Transverse colon (tissue), 4 donors: ENCODE measurements around the gene SIX1. TPM values are rescaled to one million over a fixed set of nuclear protein-coding genes. Genes with fewer than 3 reads are reported as not detected.

Experiments used
- DNase-seq: peaks from one replicate; pipeline ENCODE4 v3.0.0-alpha.2; 2019
- H3K27ac ChIP-seq, 4 donors: fragments of 200-600 bp; sonication (generic); 2 replicates each; pipeline ENCODE4 v1.5.1; 2016 to 2018; ENCODE audit warnings: inconsistent platforms in 4 of 4
- H3K27me3 ChIP-seq: fragments of 200-600 bp; sonication (generic); 2 replicates; pipeline ENCODE4 v1.5.1; 2017; ENCODE audit warnings: inconsistent platforms
- H3K36me3 ChIP-seq, 4 donors: fragments of 200-600 bp; sonication (generic); 2 replicates each; pipeline ENCODE4 v1.5.1; 2017 to 2019; ENCODE audit warnings: inconsistent platforms in 4 of 4
- H3K4me1 ChIP-seq, 4 donors: fragments of 200-600 bp; sonication (generic); 2 replicates each; pipeline ENCODE4 v1.5.1; 2017 to 2020; ENCODE audit warnings: inconsistent platforms in 4 of 4
- H3K4me3 ChIP-seq, 4 donors: fragments of 200-600 bp; sonication (generic); 1 replicate in 1 of 4; 2 replicates in 3 of 4; pipeline versions ENCODE4 v1.5.1 to v1.6.1; 2017 to 2019; ENCODE audit warnings: inconsistent platforms in 4 of 4
- H3K9me3 ChIP-seq, 2 donors: fragments of 200-600 bp; sonication (generic); 2 replicates each; pipeline ENCODE4 v1.5.1; 2017 to 2019; ENCODE audit warnings: inconsistent platforms in 2 of 2
- EP300 ChIP-seq: sonication (generic); formaldehyde crosslinking; IDR thresholded peaks from one replicate; pipeline ENCODE4 v1.6.1; 2017; ENCODE audit warnings: antibody characterized with exemption, low read depth
- POLR2A ChIP-seq: fragments of 450-650 bp; IDR thresholded peaks from one replicate; pipeline ENCODE4 v1.6.1; 2016; ENCODE audit warnings: antibody characterized with exemption, mild to moderate bottlenecking, moderate library complexity
- POLR2AphosphoS5 ChIP-seq, 3 donors: sonication (generic); formaldehyde crosslinking; IDR thresholded peaks; one replicate each; pipeline ENCODE4 v1.6.1; 2016; ENCODE audit warnings: antibody characterized with exemption in 3 of 3
- WGBS, 2 donors: methylation state at CpG; one replicate each; pipeline ENCODE4 v1.1.5; 2018; ENCODE audit warnings: low coverage in 1 of 2; 5-methylcytosine and 5-hydroxymethylcytosine counted together
- in situ Hi-C, 4 donors: fragments of 200-750 bp; cut with MboI; loops; one replicate each; pipeline versions ENCODE4 v1.15.0 to v1.15.1; 2017; ENCODE audit warnings: low sequenced_read_pairs in 3 of 4, low pct_ligation_motif_present in 1 of 4, low pct_unique_long_range_greater_than_20kb in 1 of 4
- intact Hi-C: fragments of 100-400 bp; cut with DNase I; formaldehyde crosslinking; loops from one replicate; pipeline ENCODE4 v1.15.1; 2023; ENCODE audit warnings: low total_unique reads
- total RNA-seq, 4 donors: library from RNA; depleted of rRNA; stranded (reverse); fragments of >200 nt; gene quantifications; one replicate each; pipeline ENCODE4 v1.1.0, GENCODE V29; 2016
- TF ChIP-seq, protein P1 (sequence below), 5 experiments: fragments of 200-600 bp in 3 of 5; fragments of 450-650 bp in 2 of 5; sonication (generic) in 3 of 5; IDR thresholded peaks; 1 replicate in 2 of 5; 2 replicates in 3 of 5; pipeline ENCODE4 v1.5.1; 2016 to 2017; ENCODE audit warnings: antibody characterized with exemption in 5 of 5, inconsistent platforms in 3 of 5, mild to moderate bottlenecking in 2 of 5, moderate library complexity in 1 of 5

SIX1 gene
- total RNA-seq, 4 donors from 2014 or later: 0.14 TPM; not detected in 3

DNA sequence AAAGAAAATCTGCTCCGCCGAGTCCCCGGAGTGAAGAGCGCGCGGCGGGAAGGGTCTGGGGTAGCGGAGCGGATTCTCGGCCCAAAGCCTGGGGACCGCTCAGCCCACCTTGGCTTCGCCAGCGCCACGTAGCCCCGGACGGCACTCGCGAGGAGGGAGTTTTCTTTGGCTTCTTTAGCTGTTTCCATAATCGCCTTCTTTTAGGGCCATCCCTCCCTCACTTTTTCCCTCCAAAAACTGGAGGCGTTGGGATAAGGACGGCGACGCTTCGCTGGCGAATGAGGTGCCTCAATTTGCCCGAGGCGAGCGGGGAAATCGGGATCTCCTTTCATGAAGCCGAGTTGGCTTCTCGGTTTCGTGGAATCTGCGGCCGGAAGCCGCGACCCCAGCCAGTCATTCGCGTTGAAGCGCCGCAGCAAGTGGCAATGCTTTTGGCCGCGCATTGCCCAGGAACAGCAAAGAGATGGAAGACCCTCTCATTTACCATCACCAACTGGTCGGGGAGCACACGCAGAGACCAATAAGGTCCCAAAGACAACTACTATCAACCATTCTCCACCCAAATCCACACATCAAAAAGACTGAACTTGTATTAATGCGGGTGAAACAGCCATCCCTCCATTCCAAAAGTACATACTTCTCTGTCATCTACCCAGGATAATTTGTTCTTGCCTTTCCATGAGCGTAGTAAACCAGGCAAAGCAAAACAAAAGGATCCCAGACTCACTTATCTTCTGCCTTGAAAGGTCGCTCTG lies 8.4 kb upstream of the SIX1 start:
- in situ Hi-C loops: no loop called here
- TF ChIP-seq POLR2AphosphoS5 (IDR thresholded peaks at IDR 0.05) (no peak), POLR2A (no peak), EP300 (no peak)
- TF ChIP-seq, protein P1, sequence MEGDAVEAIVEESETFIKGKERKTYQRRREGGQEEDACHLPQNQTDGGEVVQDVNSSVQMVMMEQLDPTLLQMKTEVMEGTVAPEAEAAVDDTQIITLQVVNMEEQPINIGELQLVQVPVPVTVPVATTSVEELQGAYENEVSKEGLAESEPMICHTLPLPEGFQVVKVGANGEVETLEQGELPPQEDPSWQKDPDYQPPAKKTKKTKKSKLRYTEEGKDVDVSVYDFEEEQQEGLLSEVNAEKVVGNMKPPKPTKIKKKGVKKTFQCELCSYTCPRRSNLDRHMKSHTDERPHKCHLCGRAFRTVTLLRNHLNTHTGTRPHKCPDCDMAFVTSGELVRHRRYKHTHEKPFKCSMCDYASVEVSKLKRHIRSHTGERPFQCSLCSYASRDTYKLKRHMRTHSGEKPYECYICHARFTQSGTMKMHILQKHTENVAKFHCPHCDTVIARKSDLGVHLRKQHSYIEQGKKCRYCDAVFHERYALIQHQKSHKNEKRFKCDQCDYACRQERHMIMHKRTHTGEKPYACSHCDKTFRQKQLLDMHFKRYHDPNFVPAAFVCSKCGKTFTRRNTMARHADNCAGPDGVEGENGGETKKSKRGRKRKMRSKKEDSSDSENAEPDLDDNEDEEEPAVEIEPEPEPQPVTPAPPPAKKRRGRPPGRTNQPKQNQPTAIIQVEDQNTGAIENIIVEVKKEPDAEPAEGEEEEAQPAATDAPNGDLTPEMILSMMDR (IDR thresholded peaks at IDR 0.05): no peak
- Histone ChIP-seq H3K4me1 (peaks cover 3 to 26% (median 24%) of the 10 kb centered on the region in 4 donors), H3K27ac (no peak overlapping the region), H3K4me3 (peak overlapping the region; percentile 5 to 83 (median 50)), H3K27me3 (peaks cover 98% of the 10 kb centered on the region), H3K36me3 (no peaks in the 10 kb centered on the region), H3K9me3 (no peaks in the 10 kb centered on the region)
- intact Hi-C loops: no loop called here
- WGBS, 2 donors: 0 to 2% methylated on average over 17 to 46 of the region's 47 CpGs
- DNase-seq: no peak

DNA sequence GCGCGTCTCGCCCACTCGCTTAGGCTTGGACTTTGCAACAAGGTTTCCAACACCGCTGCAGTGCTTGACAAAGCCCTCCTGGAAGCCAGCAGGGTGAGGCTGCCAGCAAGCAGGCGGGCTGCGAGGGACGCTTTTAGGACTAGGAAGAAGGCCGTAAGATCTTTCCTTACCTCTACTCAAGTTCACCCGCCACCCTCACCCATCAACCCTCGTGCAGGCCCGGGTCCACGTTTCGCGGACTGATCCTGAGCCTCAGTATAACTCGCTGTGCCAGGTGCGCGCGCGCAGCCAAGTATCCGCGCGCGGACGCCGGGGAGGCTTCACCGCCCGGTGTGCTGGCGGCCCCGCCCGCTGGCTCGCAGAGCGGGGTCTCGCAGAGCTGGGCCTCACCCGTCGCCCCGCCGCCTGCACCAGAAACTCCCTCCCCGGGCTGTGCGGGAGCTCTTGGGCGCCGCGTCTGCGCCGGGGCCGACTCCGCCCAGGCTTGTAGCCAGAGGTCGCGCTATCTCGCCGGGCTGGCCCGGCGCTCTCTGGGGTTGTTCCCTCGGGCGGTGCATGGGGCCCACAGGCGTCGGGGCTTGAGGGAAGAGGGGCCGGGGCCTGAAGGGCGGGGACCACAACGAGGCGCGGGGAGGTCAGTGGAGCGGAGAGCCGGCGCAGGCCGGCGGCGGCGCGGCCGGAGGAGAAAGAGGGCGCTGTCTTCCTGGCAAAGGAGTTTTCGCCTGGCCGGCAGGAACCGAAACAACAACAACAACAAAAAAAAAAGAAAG lies 7.6 kb upstream of the SIX1 start:
- H3K27me3 ChIP-seq: peaks cover 100% of the 10 kb centered on the region
- H3K4me1 ChIP-seq: peaks cover 3 to 34% (median 24%) of the 10 kb centered on the region in 4 donors
- 0 to 1% methylated on average over 3 to 49 of the region's 75 CpGs for WGBS, 2 donors
- no peaks in the 10 kb centered on the region for H3K9me3 ChIP-seq
- no peak for TF ChIP-seq POLR2A
- TF ChIP-seq, protein P1 (IDR thresholded peaks at IDR 0.05): peak in 3 of 5 experiments; percentile 25 to 38 (median 26)
- in situ Hi-C loops (no loop called here), intact Hi-C loops (no loop called here)
- H3K36me3 ChIP-seq: no peaks in the 10 kb centered on the region
- H3K27ac ChIP-seq: no peak overlapping the region
- peak overlapping the region; percentile 5 to 83 (median 50) for H3K4me3 ChIP-seq
- DNase-seq: peak; percentile 50

DNA sequence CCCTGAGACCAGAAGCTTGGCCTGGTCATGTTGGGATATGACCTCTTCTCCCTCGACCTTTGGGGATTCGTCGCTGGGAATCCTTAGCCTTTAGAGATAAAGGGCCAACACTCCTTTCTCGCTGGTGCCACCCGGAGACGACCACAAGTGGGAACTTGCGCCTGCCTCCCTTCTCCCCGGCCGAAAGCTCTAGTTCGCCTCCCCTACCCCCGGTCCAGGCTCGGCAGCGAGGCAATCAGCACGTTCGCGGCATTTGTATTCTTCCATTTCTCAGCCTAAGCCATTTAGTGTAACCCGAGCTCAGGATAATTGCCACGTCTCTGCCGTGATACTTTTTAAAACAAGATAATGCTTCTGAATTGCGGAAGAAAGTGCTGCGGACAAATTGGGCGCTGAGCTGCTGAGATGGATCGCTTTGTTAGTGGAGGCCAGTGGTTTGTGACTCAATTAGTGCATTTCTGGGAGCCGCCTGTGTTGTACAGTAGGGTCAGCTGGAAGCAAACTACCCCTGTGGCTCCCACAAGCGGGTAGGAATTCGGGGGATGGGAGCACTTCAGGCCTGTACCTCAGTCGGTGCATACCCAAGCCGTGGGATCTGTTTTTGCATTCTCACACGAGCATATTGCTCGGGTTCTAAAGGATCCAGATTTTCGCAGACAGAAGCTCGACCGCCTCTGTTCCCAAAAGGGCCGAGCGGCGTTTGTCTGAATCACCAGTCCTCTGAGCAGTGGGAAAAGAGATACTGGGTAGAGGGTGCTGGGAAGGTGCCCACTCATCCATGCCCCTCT lies 6.8 kb upstream of the SIX1 start:
- Histone ChIP-seq H3K27me3 (peaks cover 100% of the 10 kb centered on the region), H3K4me3 (peak overlapping the region in 2 of 4 donors; percentile 50 to 83), H3K9me3 (no peaks in the 10 kb centered on the region), H3K27ac (no peak overlapping the region), H3K4me1 (peaks cover 3 to 35% (median 24%) of the 10 kb centered on the region in 4 donors), H3K36me3 (no peaks in the 10 kb centered on the region)
- intact Hi-C loops: no loop called here
- no peak for TF ChIP-seq POLR2A
- TF ChIP-seq, protein P1 (IDR thresholded peaks at IDR 0.05): no peak
- no peak for TF ChIP-seq EP300
- no peak for TF ChIP-seq POLR2AphosphoS5 (IDR thresholded peaks at IDR 0.05)
- DNase-seq: no peak
- WGBS, 2 donors: 0 to 24% methylated on average over 3 to 36 of the region's 36 CpGs
- in situ Hi-C loops: no loop called here
